ENCODE data around the gene RASAL1.

RASAL1 gene

GRCh38 chr12:113136128-113136989, 798 bp upstream of the RASAL1 start:
- H3K9me3 ChIP-seq (ENCODE audit: control insufficient read depth, insufficient read depth, low read depth, low read length), result no peaks in the 10 kb centered on the region
- CTCF ChIA-PET, result interaction anchor here (1.0 to 2.6 kb wide), 2 partner anchors 15 to 17 kb away, joined by 3 to 9 read pairs; no protein-coding TSS in a partner anchor
- peak overlapping the region; percentile 23 for H3K4me3 ChIP-seq (ENCODE audit: low read depth, low read length)
- H3K27ac ChIP-seq (ENCODE audit: extremely low read depth, low read depth, low read length), result no peak overlapping the region
- no peaks in the 10 kb centered on the region for H3K36me3 ChIP-seq (ENCODE audit: control insufficient read depth in 2 of 2, insufficient read depth in 1 of 2, low read length in 2 of 2)
- POLR2A ChIA-PET, result interaction anchor here (2.0 kb wide), 1 partner anchor 17 kb away, joined by 5 read pairs; no protein-coding TSS in a partner anchor
- H3K4me1 ChIP-seq (ENCODE audit: control insufficient read depth, insufficient read depth, low read length), result peaks cover 6% of the 10 kb centered on the region; the same call in 1 of the 2 replicates
- TF ChIP-seq ZFHX2 (tag by site-specific recombination; conservative IDR thresholded peaks at IDR 0.05) (peak; percentile 66), HIC1 (tag by site-specific recombination; IDR thresholded peaks at IDR 0.05) (0 out of 2 replicates have a peak, but pooled peaks have one; percentile 24), ZNF677 (tag by site-specific recombination; IDR thresholded peaks at IDR 0.05) (no peak), SP7 (tag by site-specific recombination; IDR thresholded peaks at IDR 0.05) (0 out of 2 replicates have a peak, but pooled peaks have one; percentile 7), ZBTB17 (tag by site-specific recombination; IDR thresholded peaks at IDR 0.05) (peak; percentile 54), ZIC2 (tag by site-specific recombination; IDR thresholded peaks at IDR 0.05) (peak; percentile 38; the same call in 1 of the 2 replicates), ZNF398 (tag by site-specific recombination; IDR thresholded peaks at IDR 0.05) (0 out of 2 replicates have a peak, but pooled peaks have one; percentile 39), ZEB2 (tag by site-specific recombination; IDR thresholded peaks at IDR 0.05) (0 out of 2 replicates have a peak, but pooled peaks have one; percentile 15), ZNF621 (tag by site-specific recombination; IDR thresholded peaks at IDR 0.05) (no peak), ZNF747 (tag by site-specific recombination; IDR thresholded peaks at IDR 0.05) (no peak), ZNF664 (tag by site-specific recombination; IDR thresholded peaks at IDR 0.05) (peak; percentile 92), FEZF1 (tag by site-specific recombination; IDR thresholded peaks at IDR 0.05) (no peak), GLIS1 (tag by site-specific recombination; IDR thresholded peaks at IDR 0.05) (peak; percentile 83), HOXA7 (CRISPR knock-in tag; IDR thresholded peaks at IDR 0.05; ENCODE audit: borderline replicate concordance) (no peak), ELK4 (IDR thresholded peaks at IDR 0.05; ENCODE audit: borderline replicate concordance, low read depth, low read length) (no peak), ZNF37A (tag by site-specific recombination; IDR thresholded peaks at IDR 0.05) (no peak), ZNF658 (tag by site-specific recombination; IDR thresholded peaks at IDR 0.05) (no peak), ZNF623 (tag by site-specific recombination; IDR thresholded peaks at IDR 0.05) (no peak), ZNF248 (tag by site-specific recombination; IDR thresholded peaks at IDR 0.05) (no peak), ZNF768 (tag by site-specific recombination; IDR thresholded peaks at IDR 0.05) (0 out of 2 replicates have a peak, but pooled peaks have one; percentile 10), KLF10 (tag by site-specific recombination; IDR thresholded peaks at IDR 0.05) (no peak)
- TF ChIP-seq, protein P1, sequence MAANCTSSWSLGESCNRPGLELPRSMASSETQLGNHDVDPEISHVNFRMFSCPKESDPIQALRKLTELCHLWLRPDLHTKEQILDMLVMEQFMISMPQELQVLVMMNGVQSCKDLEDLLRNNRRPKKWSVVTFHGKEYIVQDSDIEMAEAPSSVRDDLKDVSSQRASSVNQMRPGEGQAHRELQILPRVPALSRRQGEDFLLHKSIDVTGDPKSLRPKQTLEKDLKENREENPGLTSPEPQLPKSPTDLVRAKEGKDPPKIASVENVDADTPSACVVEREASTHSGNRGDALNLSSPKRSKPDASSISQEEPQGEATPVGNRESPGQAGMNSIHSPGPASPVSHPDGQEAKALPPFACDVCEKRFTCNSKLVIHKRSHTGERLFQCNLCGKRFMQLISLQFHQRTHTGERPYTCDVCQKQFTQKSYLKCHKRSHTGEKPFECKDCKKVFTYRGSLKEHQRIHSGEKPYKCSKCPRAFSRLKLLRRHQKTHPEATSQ (tag by site-specific recombination; IDR thresholded peaks at IDR 0.05), result no peak
- TF ChIP-seq, protein P2, sequence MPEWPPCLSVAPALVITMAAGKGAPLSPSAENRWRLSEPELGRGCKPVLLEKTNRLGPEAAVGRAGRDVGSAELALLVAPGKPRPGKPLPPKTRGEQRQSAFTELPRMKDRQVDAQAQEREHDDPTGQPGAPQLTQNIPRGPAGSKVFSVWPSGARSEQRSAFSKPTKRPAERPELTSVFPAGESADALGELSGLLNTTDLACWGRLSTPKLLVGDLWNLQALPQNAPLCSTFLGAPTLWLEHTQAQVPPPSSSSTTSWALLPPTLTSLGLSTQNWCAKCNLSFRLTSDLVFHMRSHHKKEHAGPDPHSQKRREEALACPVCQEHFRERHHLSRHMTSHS (tag by site-specific recombination; IDR thresholded peaks at IDR 0.05), result no peak
- TF ChIP-seq, protein P3, sequence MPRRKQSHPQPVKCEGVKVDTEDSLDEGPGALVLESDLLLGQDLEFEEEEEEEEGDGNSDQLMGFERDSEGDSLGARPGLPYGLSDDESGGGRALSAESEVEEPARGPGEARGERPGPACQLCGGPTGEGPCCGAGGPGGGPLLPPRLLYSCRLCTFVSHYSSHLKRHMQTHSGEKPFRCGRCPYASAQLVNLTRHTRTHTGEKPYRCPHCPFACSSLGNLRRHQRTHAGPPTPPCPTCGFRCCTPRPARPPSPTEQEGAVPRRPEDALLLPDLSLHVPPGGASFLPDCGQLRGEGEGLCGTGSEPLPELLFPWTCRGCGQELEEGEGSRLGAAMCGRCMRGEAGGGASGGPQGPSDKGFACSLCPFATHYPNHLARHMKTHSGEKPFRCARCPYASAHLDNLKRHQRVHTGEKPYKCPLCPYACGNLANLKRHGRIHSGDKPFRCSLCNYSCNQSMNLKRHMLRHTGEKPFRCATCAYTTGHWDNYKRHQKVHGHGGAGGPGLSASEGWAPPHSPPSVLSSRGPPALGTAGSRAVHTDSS (tag by site-specific recombination; IDR thresholded peaks at IDR 0.05), result no peak
- TF ChIP-seq, protein P4, sequence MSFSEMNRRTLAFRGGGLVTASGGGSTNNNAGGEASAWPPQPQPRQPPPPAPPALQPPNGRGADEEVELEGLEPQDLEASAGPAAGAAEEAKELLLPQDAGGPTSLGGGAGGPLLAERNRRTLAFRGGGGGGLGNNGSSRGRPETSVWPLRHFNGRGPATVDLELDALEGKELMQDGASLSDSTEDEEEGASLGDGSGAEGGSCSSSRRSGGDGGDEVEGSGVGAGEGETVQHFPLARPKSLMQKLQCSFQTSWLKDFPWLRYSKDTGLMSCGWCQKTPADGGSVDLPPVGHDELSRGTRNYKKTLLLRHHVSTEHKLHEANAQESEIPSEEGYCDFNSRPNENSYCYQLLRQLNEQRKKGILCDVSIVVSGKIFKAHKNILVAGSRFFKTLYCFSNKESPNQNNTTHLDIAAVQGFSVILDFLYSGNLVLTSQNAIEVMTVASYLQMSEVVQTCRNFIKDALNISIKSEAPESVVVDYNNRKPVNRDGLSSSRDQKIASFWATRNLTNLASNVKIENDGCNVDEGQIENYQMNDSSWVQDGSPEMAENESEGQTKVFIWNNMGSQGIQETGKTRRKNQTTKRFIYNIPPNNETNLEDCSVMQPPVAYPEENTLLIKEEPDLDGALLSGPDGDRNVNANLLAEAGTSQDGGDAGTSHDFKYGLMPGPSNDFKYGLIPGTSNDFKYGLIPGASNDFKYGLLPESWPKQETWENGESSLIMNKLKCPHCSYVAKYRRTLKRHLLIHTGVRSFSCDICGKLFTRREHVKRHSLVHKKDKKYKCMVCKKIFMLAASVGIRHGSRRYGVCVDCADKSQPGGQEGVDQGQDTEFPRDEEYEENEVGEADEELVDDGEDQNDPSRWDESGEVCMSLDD (tag by site-specific recombination; IDR thresholded peaks at IDR 0.05), result no peak
